HL-60/S4 treated with retinoic acid at 250 ng/mL for 4 days and 3 days (cell line): ENCODE data around the gene WDFY3.

Source experiments
- in situ Hi-C: fragments of 300-500 bp; cut with MboI; formaldehyde crosslinking; loops from 2 replicates; pipeline ENCODE4 v1.7.0; 2022; ENCODE audit warnings: low sequenced_read_pairs

Gene WDFY3

DNA sequence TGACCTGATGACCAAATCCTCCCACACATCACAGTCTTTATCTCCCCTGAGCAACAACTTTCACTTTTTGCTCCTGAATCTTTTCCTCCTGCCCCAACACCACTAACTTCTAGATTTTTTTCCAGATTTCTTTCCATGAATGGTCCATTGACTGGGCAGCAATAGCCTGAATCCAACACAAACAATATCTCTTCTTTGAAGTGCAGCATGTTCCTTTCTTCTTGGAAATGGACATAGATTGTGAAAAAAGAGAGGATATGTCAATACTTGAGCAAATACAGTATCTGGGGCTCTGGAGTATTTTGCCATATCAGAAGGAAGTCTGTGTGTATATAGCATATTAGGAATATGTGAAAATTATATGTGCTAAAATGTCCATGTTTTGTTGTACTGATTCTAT, 328.4 kb downstream of the WDFY3 start:
- in situ Hi-C loops: no loop called here

DNA sequence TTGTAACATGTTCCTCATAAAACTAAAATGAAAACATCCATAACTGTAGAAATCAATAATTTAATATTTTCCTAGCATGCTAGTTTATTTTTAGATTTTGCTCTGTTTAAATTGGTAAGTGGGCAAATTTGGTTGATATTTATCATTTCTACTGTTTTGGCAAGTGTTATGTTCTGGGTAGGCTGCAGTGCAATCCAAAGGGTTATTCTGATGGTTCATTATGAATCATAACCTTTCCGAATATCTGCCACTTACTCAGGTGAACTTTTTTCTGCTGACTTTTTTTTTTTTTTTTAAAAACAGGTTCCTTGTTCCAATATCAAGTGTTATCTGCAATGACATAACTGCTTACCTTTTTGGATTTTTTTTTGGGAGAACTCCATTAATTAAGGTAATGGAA, 331.5 kb downstream of the WDFY3 start:
- in situ Hi-C loops: no loop called here

DNA sequence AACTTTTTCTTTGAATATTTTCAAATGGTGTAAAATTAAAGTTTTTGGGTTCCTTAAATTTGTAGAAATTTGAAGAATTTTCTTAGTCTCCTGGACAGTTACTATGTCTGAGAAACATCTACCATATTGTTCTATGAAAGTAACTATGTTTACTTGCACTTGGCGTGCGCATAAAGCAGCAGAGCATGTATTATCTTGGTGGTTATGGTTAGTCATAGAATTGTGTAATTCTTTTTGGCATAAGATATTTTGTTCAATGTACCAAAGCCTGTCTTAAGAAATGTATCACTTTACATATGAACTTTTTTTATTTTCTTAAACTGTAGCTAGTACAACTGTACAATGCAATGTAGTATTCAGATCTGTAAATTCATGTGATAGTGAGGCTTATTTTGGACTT, 334.4 kb downstream of the WDFY3 start:
- in situ Hi-C loops: no loop called here

DNA sequence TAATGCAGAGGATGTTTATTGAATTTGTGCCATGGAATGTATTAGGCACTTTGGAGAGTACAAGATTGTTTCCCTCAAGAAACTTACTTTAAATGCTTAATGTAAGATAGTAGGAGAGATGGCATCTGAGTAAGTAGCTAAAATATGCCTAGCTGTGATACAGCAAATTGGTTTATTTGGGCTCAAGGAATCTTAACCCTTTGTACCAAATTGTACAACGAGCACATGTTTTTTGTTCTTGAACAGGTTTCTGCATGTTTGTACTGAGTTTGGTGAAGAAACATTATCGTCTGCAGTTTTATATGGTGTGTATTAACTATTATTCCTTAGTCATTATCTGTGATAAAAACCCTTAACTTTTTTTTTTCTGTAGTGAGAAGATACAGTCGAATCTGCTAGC, 334.9 kb downstream of the WDFY3 start:
- in situ Hi-C loops: no loop called here

DNA sequence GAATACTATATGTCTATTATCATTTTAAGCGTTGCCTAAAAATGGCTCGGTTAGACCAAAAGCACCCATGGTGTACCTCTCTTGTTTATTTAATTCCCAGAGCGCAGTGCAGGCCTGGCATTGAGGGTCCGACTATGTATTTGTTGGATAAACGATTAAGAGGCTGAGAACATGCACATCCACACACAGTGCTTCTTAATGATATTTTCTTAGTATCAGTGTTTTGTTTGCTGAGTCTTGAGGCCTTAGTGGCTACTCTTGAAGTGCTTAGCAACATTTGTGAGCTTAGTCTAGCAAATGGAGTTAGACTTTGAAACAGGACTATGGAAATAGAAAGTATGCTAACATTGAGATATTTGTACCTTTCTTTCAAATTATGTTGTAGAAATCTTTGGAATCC, 339.8 kb downstream of the WDFY3 start:
- in situ Hi-C loops: no loop called here

DNA sequence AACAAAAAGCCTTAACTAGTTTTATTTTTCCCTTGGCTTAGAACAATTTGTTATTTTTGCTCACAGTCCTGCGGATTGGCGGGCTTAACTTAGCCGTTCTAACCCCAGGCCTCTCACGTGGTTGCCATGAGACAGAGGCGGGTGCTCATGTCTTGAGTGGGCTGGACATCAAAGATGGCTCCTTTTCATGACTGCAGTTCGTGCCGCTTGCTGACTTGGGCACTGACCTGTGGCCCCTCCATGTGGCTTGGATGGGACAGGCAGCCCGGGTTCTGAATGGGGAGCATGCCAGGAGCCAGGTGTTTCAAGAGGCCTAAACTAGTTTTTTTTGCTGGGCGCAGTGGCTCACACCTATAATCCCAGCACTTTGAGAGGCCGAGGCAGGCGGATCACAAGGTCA, 342.8 kb downstream of the WDFY3 start:
- in situ Hi-C loops: no loop called here

DNA sequence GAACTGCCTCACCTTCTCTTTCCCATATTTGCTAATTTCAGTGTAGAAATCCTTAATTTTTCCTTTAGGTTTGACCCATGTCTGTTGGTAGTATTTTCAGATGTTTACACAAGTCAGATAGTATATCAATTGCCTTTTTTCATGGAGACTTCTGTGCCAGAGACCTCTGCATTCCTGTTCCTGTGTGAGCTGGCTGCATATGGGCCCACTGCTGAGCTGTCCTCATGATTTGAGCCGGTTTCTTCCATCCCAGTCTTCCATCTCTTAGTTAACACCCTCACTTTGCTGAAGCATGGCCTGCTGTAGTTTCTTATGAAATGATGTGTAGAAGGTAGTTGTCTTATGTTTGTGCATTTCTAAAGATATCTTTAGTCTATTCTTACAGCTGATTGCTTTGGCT, 343.5 kb downstream of the WDFY3 start:
- in situ Hi-C loops: no loop called here
